Ectodermal cell (in vitro differentiated cells): ENCODE results near the gene SS18L1.

Experiments used
- H3K27ac ChIP-seq: 2 replicates; pipeline ENCODE4 v1.7.0; 2013; ENCODE audit warnings: mild to moderate bottlenecking, low read depth, low read length; ENCODE audit not compliant: insufficient read depth, poor library complexity, severe bottlenecking
- H3K27me3 ChIP-seq: 2 replicates; pipeline ENCODE4 v1.7.0; 2013; ENCODE audit warnings: mild to moderate bottlenecking, low read length; ENCODE audit not compliant: insufficient read depth, control insufficient read depth, poor library complexity, severe bottlenecking
- H3K36me3 ChIP-seq: one replicate; pipeline ENCODE4 v1.7.0; 2013; ENCODE audit warnings: low read length; ENCODE audit not compliant: control insufficient read depth, insufficient read depth
- H3K4me1 ChIP-seq: one replicate; pipeline ENCODE4 v1.7.0; 2013; ENCODE audit warnings: low read length; ENCODE audit not compliant: control insufficient read depth, insufficient read depth
- H3K4me3 ChIP-seq: 2 replicates; pipeline ENCODE4 v1.7.0; 2013; ENCODE audit warnings: low read depth, low read length, control low read depth; ENCODE audit not compliant: insufficient read depth
- H3K9me3 ChIP-seq: 2 replicates; pipeline ENCODE4 v1.7.0; 2013; ENCODE audit warnings: mild to moderate bottlenecking, low read length, moderate library complexity; ENCODE audit not compliant: control insufficient read depth
- WGBS, 2 experiments: methylation state at CpG; one replicate each; pipeline ENCODE4 v1.1.7; 2013; ENCODE audit warnings: missing lambda C conversion rate in 2 of 2; 5-methylcytosine and 5-hydroxymethylcytosine counted together

SS18L1 gene

DNA sequence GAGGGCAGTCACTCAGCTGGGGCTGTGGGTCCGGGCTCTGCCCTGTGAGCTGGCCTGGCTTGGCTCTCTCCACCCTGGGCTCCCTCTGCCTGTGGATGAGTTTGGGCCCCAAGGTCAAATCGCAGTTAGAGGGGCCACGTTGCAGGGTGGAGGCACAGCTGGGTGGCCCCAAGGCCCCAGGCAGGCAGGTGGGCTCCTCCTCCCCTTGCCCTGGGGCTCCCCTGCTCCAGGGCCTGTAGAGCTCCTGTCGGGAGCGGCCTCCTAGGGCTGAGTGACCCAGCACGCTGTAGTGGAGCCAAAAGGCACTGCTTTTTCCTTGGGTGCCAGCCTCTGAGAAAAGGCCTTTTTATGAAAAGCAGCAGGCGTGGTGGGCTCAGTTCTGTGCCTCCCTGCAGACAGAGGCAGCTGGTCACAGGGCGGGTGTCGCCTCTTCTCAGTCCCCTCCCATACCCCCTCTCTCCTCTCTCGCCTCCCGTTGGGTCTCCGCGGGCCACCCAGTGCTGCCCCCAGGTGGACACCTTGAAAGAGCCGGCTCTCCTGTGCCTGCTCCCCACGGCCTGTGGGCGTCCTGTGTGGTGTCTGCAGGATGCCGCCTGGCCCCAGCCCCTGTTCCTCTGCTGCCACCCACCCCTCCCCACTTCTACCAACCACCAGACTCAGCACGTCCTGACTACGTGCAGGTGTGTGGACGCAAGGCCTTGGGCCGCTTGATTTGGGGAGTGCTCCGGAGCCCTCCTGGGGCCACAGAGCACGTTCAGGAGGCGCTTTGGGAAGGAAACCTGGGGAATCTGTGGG, 13.2 kb downstream of the SS18L1 start:
- Histone ChIP-seq H3K9me3 (no peaks in the 10 kb centered on the region), H3K36me3 (peaks cover 10% of the 10 kb centered on the region), H3K4me1 (peaks cover 17% of the 10 kb centered on the region), H3K4me3 (no peak overlapping the region), H3K27me3 (no peaks in the 10 kb centered on the region), H3K27ac (no peak overlapping the region)
- 60 to 64% methylated on average over 24 of the region's 24 CpGs for WGBS, 2 experiments

DNA sequence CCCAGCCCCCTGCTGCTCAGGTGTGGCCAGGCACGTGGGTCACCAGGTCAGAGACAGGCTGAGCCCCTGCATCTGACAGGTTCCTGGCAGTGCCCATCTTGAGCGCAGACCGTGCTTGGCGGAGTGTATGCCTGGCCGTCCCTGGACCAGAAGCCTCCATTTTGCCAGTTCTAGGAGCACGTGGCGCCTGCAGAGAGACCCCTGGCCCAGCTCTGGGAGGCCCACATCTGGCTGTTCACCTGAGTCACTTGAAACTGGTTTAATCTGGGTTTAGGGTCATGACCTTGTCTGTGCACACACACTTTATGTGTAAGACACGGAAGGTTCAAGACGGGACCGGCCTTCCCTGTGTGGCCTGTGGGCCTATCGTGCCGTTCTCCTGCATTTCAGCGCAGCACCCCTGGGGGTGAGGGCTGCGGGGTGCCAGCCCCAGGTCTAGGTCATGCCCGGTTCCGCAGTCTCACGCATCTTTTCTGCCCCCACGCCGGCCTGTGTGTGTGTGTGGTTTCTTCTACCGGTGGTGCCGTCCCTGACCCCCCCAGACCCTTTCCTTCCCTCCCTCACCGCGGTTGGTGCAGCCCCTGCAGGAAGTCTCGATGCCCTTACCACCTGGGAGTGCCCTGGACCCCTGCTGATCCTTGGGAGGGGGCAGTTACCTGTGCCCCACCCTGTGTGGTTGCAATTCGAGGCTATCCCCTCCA, 14.0 kb downstream of the SS18L1 start:
- Histone ChIP-seq H3K27me3 (no peaks in the 10 kb centered on the region), H3K9me3 (no peaks in the 10 kb centered on the region), H3K36me3 (peaks cover 11% of the 10 kb centered on the region), H3K4me3 (no peak overlapping the region), H3K4me1 (peaks cover 17% of the 10 kb centered on the region), H3K27ac (no peak overlapping the region)
- 93 to 96% methylated on average over 25 of the region's 25 CpGs for WGBS, 2 experiments

DNA sequence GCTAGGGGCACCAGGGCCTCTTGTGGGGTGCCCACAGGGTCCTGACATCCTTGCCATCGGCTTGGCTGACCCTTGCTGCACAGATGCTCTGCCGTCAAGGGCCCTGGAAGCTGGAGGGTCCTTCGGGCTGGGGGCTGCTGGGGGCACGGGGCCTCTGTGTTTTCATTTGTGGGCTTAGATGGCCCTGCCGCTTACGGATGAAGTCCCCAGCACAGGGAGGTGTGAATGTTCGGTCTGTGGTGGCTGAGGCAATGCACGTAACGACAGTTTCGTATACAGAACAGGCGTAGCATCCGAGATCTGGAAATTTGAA, 14.5 kb downstream of the SS18L1 start:
- H3K36me3 ChIP-seq: peaks cover 15% of the 10 kb centered on the region

DNA sequence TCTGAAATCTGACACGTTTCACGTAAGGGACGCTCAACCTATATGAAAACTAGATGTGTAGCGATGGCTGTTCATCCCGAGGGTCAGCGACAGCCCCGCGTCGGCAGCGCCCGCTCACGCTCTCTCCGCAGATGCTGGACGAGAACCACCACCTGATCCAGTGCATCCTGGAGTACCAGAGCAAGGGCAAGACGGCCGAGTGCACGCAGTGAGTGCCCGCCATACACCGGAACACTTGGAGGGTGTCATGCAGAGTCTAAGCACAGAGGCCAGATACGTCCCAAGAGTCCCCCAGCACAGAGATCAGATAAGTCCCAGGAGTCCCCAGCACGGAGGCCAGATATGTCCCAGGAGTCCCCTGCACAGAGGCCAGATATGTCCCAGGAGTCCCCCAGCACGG, 15.0 kb downstream of the SS18L1 start:
- WGBS, 2 experiments: 96% methylated on average over 22 of the region's 22 CpGs
- Histone ChIP-seq H3K27me3 (no peaks in the 10 kb centered on the region), H3K4me1 (peaks cover 17% of the 10 kb centered on the region), H3K36me3 (peaks cover 17% of the 10 kb centered on the region), H3K27ac (no peak overlapping the region), H3K4me3 (no peak overlapping the region), H3K9me3 (no peaks in the 10 kb centered on the region)

More for the DNA sequence above, 14.5 kb downstream of the SS18L1 start:
- WGBS, 2 experiments: 95 to 96% methylated on average over 12 of the region's 12 CpGs
- peaks cover 17% of the 10 kb centered on the region for H3K4me1 ChIP-seq
- H3K27ac ChIP-seq: no peak overlapping the region
- H3K4me3 ChIP-seq: no peak overlapping the region
- H3K27me3 ChIP-seq: no peaks in the 10 kb centered on the region
- H3K9me3 ChIP-seq: no peaks in the 10 kb centered on the region

DNA sequence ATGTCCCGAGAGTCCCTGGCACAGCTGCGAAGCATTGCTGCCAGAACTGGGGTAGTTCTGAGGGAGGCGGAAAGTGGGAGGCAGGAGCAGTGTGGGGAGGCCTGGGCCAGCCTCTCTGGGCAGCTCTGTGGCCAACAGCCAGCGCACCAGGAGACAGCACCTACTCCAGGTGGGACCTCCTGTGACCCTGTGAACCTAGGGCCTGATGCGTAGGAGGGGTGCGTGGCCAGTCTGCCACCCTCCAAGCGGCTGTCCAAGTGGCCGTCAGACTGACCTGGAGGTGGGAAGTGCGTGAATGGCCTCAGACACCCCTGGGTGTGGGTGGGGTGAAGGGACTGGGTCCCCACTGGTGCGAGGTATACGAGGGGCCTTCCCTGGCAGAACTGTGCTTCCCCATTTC, 15.5 kb downstream of the SS18L1 start:
- H3K27me3 ChIP-seq: no peaks in the 10 kb centered on the region
- H3K36me3 ChIP-seq: peaks cover 22% of the 10 kb centered on the region
- WGBS, 2 experiments: 95 to 97% methylated on average over 11 of the region's 11 CpGs
- no peaks in the 10 kb centered on the region for H3K9me3 ChIP-seq
- peaks cover 17% of the 10 kb centered on the region for H3K4me1 ChIP-seq
- H3K27ac ChIP-seq: no peak overlapping the region
- no peak overlapping the region for H3K4me3 ChIP-seq

DNA sequence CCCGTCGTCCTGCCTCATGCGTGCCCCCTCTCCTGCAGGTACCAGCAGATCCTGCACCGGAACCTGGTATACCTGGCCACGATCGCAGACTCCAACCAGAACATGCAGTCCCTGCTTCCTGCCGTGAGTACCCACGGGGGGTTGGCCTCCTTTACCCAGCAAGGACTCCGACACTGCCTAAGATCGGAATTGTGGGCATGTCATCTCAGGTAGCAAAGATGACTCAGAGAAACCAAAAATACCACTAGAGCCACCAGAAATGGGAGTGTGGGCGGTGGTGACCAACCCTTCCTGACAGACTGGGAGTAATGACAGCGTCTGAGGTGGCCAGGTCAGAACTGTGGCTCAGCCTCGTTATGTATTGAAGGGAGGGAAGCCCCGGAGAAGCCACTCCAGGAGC, 16.3 kb downstream of the SS18L1 start:
- Histone ChIP-seq H3K27ac (no peak overlapping the region), H3K27me3 (no peaks in the 10 kb centered on the region), H3K36me3 (peaks cover 30% of the 10 kb centered on the region), H3K4me3 (no peak overlapping the region), H3K9me3 (no peaks in the 10 kb centered on the region), H3K4me1 (peaks cover 17% of the 10 kb centered on the region)
- 94 to 98% methylated on average over 14 of the region's 14 CpGs for WGBS, 2 experiments

DNA sequence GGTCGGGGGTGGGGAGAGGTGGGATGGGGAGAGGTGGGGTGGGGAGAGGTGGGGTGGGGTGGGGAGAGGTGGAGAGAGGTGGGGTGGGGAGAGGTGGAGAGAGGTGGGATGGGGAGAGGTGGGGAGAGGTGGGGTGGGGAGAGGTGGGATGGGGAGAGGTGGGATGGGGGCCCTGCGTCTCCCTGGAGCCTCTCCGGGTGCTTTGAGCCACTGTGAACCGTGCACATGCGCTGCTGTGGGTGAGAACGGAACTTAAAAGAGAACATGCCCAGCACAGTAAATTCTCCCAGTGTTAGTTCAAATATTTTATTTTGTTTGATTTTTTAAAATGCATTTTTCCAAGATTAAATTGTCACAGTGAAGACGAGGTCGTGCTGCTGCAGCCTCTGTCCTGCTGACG, 16.7 kb downstream of the SS18L1 start:
- Histone ChIP-seq H3K27me3 (no peaks in the 10 kb centered on the region), H3K36me3 (peaks cover 33% of the 10 kb centered on the region), H3K4me3 (no peak overlapping the region), H3K27ac (no peak overlapping the region), H3K9me3 (no peaks in the 10 kb centered on the region), H3K4me1 (peaks cover 16% of the 10 kb centered on the region)
- WGBS, 2 experiments: 96 to 97% methylated on average over 8 of the region's 9 CpGs

DNA sequence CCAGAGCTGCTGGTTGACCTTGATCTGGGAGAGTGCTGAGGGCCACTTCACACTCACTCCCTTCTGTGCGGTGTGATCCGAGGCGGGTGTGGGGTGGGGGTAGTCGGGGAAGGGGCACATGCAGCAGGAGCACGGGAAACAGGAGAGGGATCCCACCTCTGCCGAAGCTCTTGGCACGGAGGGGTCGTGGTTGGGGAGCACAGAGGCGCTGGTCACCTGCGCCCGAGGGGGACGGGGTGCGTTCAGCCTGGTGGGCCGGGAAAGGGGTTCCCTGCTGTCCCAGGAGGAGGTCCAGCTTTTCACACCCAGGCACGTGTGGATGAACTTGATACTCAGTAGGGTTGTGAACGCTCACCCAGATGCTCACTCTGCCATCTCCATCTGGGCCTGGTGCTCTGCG, 17.3 kb downstream of the SS18L1 start:
- H3K36me3 ChIP-seq: peaks cover 40% of the 10 kb centered on the region
- no peaks in the 10 kb centered on the region for H3K9me3 ChIP-seq
- H3K27ac ChIP-seq: no peak overlapping the region
- H3K4me1 ChIP-seq: peaks cover 10% of the 10 kb centered on the region
- no peak overlapping the region for H3K4me3 ChIP-seq
- WGBS, 2 experiments: 95 to 97% methylated on average over 17 of the region's 17 CpGs
- no peaks in the 10 kb centered on the region for H3K27me3 ChIP-seq

DNA sequence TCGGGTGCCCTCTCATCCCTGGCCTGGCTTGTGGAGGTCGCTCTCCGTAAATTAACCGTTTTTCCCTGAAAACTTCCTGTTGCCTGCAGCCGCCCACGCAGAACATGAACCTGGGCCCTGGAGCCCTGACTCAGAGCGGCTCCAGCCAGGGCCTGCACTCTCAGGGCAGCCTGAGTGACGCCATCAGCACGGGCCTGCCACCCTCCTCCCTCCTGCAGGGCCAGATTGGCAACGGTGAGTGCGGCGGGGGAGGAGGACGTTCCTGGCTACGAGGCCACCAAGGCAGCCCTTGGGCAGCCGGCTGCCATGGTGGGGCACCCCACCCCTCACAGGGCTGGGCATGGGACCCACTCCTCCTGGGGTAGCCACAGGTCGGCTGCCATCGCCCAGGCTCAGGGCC, 17.8 kb downstream of the SS18L1 start:
- Histone ChIP-seq H3K4me1 (peaks cover 6% of the 10 kb centered on the region), H3K27ac (no peak overlapping the region)

DNA sequence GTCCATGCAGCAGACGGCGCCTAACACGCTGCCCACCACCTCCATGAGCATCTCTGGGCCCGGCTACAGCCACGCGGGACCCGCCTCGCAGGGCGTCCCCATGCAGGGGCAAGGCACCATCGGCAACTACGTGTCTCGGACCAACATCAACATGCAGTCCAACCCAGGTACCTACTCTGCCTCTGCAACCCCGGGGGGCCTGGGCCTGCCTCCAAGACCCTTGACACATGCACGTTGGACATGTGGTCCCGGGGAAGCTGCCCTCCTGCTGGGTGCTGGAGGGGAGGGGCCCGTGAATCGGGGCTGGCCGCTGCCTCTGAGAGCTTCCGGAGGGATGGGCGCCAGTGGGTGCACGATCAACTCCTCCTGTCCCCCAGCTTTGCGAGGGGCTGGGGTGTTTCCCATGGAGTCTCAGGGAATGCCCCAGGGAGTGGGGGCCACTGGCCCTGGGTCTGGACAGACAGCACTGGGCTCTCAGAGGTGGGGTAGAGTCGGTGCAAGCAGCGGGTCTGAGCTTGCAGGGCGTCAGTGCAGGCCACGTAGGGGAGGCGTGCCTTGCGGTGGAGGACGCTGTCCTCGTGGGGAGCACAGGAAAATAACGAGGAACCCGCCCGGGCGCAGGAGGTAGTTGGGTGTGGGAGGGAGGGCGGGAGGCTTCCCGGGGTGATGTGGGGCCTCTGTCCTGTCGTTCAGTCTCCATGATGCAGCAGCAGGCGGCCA, 19.4 kb downstream of the SS18L1 start:
- Histone ChIP-seq H3K4me1 (no peaks in the 10 kb centered on the region), H3K4me3 (no peak overlapping the region), H3K27ac (no peak overlapping the region), H3K36me3 (peaks cover 47% of the 10 kb centered on the region), H3K9me3 (no peaks in the 10 kb centered on the region), H3K27me3 (no peaks in the 10 kb centered on the region)
- WGBS, 2 experiments: 95 to 96% methylated on average over 38 of the region's 38 CpGs

More for the DNA sequence above, 17.8 kb downstream of the SS18L1 start:
- Histone ChIP-seq H3K36me3 (peaks cover 44% of the 10 kb centered on the region), H3K9me3 (no peaks in the 10 kb centered on the region), H3K4me3 (no peak overlapping the region), H3K27me3 (no peaks in the 10 kb centered on the region)
- 94 to 95% methylated on average over 17 of the region's 17 CpGs for WGBS, 2 experiments
